Osteocyte (in vitro differentiated cells): ENCODE data around the gene CA5A. TPM values are rescaled to one million over a fixed set of nuclear protein-coding genes. Genes with fewer than 3 reads are reported as not detected.

Experiments
- DNase-seq: peaks from one replicate; pipeline ENCODE4 v3.0.0; 2021; ENCODE audit warnings: mixed read lengths; ENCODE audit not compliant: unreplicated experiment; ENCODE audit errors: extremely low spot score
- H3K27ac Mint-ChIP-seq: one replicate; pipeline ENCODE4 v1.8.0; 2021; ENCODE audit warnings: mild to moderate bottlenecking, mixed read lengths; ENCODE audit not compliant: unreplicated experiment
- H3K27me3 Mint-ChIP-seq: one replicate; pipeline ENCODE4 v1.8.0; 2021; ENCODE audit warnings: mixed read lengths; ENCODE audit not compliant: unreplicated experiment
- H3K36me3 Mint-ChIP-seq: one replicate; pipeline ENCODE4 v1.8.0; 2021; ENCODE audit warnings: mixed read lengths; ENCODE audit not compliant: unreplicated experiment
- H3K4me1 Mint-ChIP-seq: one replicate; pipeline ENCODE4 v1.8.0; 2021; ENCODE audit warnings: mixed read lengths; ENCODE audit not compliant: unreplicated experiment
- H3K4me3 Mint-ChIP-seq: one replicate; pipeline ENCODE4 v1.8.0; 2021; ENCODE audit warnings: mild to moderate bottlenecking, moderate library complexity, mixed read lengths; ENCODE audit not compliant: unreplicated experiment
- H3K9me3 Mint-ChIP-seq: one replicate; pipeline ENCODE4 v1.8.0; 2021; ENCODE audit warnings: mixed read lengths; ENCODE audit not compliant: unreplicated experiment
- total RNA-seq: library from RNA; stranded (reverse); gene quantifications from 2 replicates; pipeline ENCODE4 v1.2.1, GENCODE V29; 2021
- TF ChIP-seq, protein P1 (sequence below): fragments of 200-600 bp; sonication (generic); IDR thresholded peaks from 2 replicates; pipeline ENCODE4 v1.5.0; 2021; ENCODE audit warnings: antibody characterized with exemption, mild to moderate bottlenecking, moderate library complexity

Gene CA5A
- total RNA-seq, 1 donor from 2014 or later, result not detected

DNA sequence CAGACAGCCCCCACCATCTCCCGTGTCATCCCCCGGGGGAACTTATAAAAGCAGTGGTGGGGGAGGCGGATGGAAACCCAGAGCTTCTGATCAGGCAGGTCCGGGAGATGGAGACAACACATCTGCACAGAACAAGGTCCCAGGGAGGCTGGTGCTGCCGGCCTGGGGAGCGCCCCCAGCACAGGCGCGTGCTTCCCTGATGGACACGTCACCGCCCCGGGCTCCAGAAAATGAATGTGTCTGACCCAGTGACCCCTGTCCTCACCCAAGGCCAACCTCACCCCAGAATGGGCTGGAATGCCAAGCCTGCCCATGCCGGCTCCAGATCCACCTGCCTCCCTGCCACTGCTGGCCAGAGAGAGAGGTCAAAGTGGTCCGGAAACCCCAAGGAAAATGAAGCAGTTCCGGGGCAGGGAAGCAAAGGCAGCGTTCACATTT lies 79.5 kb downstream of the CA5A start:
- no peak for DNase-seq
- Mint-ChIP-seq H3K4me3 (peak overlapping the region; percentile 38), H3K36me3 (peaks cover 6% of the 10 kb centered on the region), H3K9me3 (no peaks in the 10 kb centered on the region), H3K27ac (peak overlapping the region; percentile 83), H3K27me3 (no peaks in the 10 kb centered on the region), H3K4me1 (peaks cover 88% of the 10 kb centered on the region)
- TF ChIP-seq, protein P1, sequence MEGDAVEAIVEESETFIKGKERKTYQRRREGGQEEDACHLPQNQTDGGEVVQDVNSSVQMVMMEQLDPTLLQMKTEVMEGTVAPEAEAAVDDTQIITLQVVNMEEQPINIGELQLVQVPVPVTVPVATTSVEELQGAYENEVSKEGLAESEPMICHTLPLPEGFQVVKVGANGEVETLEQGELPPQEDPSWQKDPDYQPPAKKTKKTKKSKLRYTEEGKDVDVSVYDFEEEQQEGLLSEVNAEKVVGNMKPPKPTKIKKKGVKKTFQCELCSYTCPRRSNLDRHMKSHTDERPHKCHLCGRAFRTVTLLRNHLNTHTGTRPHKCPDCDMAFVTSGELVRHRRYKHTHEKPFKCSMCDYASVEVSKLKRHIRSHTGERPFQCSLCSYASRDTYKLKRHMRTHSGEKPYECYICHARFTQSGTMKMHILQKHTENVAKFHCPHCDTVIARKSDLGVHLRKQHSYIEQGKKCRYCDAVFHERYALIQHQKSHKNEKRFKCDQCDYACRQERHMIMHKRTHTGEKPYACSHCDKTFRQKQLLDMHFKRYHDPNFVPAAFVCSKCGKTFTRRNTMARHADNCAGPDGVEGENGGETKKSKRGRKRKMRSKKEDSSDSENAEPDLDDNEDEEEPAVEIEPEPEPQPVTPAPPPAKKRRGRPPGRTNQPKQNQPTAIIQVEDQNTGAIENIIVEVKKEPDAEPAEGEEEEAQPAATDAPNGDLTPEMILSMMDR, result no peak

DNA sequence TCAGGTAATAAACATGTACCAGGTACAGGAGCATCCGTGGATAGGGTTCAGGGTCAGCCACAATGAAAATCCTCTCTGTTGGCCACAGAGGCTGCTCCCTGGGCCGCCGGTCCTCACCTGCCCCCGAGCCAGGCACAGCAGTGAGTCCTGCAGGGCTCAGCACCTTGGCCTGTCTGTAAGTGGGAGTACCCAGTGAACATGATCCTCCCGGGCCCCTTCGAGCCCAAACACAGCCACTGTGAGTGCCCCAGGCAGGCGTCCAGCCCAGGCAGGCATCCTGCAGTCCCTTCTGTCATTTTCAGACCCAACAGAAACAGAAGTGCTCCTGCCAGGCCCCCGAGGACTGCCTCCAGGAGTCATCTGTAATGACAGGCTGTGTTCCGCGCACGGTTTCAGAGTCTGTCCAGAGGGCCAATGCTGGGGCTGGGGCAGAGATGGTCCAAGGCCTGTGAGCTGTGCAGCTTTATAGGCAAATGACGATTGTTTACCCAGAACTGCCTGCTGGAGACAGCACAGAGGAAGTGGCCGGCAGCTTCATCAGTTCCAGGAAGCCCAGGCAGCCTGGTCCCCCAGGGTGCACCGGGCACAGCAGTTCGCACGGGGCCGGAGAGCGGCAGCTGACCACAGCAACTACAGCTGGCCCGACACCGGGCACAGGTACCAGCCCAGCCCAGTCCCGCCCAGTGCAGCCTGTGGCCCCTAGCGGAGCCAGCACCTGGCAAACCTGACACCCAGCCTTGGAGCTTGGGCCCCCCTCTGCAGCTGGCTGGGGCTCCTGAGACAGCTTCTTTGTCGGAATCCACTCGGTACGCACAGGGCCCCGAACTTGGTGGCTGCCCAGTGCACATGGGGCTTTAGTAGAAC lies 80.2 kb downstream of the CA5A start:
- H3K27ac Mint-ChIP-seq, result peak overlapping the region; percentile 83
- no peaks in the 10 kb centered on the region for H3K9me3 Mint-ChIP-seq
- TF ChIP-seq, protein P1, result no peak
- no peak for DNase-seq
- H3K4me3 Mint-ChIP-seq, result peak overlapping the region; percentile 44
- H3K27me3 Mint-ChIP-seq, result no peaks in the 10 kb centered on the region
- peaks cover 87% of the 10 kb centered on the region for H3K4me1 Mint-ChIP-seq
- peaks cover 8% of the 10 kb centered on the region for H3K36me3 Mint-ChIP-seq

DNA sequence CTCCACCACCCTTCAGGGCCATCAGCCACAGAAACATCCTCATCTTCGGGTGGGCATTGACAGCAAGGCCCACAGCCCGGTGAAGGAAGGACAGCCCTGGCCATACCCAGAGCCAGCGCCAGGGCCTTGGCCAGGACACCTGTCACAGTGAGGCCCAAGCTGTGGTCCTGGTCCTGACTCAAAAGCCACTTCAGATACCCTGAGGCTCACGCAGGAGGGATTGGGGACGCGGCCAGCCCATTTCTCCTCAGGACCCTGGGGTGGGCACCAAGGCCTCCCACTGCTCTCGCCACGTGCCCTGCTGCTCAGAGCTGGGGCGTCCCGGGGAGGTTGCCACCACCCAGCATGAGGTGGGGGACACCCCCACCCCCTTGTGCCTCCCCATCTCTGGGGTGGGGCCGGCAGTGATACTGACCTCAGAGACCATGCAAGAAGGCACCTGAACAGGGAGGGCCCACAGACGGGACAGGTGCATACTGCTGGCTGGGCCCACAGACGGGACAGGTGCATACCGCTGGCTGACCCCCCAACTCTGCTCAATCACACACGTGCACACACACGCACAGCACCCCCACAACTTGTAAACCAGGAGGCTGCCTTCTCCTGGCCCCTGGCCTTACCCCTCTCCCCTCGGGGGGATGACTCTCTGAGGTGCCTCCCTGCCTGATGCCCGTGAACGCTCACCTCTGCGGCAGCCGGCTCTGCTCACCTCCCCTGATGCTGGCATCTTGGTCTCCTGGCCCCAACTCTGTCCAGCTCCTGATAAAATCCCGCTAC lies 81.2 kb downstream of the CA5A start:
- Mint-ChIP-seq H3K4me3 (peak overlapping the region; percentile 18), H3K27ac (peak overlapping the region; percentile 83), H3K36me3 (peaks cover 13% of the 10 kb centered on the region), H3K4me1 (peaks cover 83% of the 10 kb centered on the region), H3K27me3 (no peaks in the 10 kb centered on the region), H3K9me3 (no peaks in the 10 kb centered on the region)
- DNase-seq, result no peak
- TF ChIP-seq, protein P1, result no peak

DNA sequence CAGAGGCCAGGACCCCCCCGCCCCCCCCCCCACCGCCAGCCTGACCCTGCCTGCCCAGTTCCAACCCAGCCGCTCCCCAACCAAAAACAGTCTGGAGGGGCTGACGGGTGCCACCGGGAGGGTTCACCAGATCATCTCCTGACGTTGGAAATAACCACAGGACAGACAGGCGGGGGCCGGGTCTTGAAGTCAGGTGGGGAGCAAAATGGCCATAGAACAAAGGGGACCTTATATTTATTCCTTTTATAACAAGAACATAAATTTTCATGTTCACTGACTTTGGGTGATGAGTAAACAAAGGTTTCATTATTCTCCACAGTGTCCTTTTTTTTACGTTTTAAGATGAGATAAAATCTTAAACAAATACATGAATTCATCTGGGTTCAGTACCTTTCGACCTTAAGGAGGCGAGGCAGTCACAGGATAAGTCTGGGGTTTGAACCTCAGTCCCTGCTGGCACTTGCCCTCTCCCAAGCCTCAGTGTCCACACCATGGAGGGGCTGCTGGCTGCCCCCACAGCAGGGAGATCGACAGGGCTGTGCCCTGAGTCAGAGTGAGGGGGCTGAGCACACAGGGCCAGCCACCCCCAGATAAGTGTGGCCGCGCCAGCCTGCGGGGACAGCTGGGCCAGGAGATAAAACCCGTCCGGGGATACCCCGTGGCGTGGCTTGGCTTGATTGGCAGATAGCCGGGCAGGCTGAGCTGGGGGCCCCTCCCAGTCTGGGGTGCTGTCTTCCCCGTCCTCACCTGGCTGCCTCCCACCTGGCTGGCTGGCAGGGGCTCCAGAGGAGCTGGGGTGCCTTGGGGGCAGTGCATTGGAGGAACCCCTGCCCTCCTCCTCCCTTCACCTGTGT lies 82.0 kb downstream of the CA5A start:
- Mint-ChIP-seq H3K27me3 (no peaks in the 10 kb centered on the region), H3K9me3 (no peaks in the 10 kb centered on the region), H3K4me1 (peaks cover 83% of the 10 kb centered on the region), H3K4me3 (peak overlapping the region; percentile 6), H3K36me3 (peaks cover 18% of the 10 kb centered on the region), H3K27ac (peak overlapping the region; percentile 91)
- DNase-seq, result no peak
- TF ChIP-seq, protein P1, result no peak
